Measurements from ENCODE around the gene TTC16.

GRCh38 chr9:127720031-127720864 lies 4.4 kb downstream of the TTC16 start:
- no peak for TF ChIP-seq CTCF (IDR thresholded peaks at IDR 0.05)
- no peak for TF ChIP-seq EZH2 (IDR thresholded peaks at IDR 0.05; ENCODE audit: borderline replicate concordance, insufficient read depth, low read depth, low read length, poor library complexity, severe bottlenecking)
